Muscle of leg (tissue), 11 donors: ENCODE measurements around the gene ZFAND3. TPM values are rescaled to one million over a fixed set of nuclear protein-coding genes. Genes with fewer than 3 reads are reported as not detected.
"Not testable (repeated sequence)": the region's sequence is repeated elsewhere in the genome, so short reads cannot be mapped to it uniquely, and the experiment has no call there.

ENCODE experiments used
- DNase-seq: peaks from one replicate; pipeline ENCODE4 v3.0.0; 2013
- H3K27ac ChIP-seq: one replicate; pipeline ENCODE4 v1.5.1; 2013; ENCODE audit warnings: mild to moderate bottlenecking, low read length, control low read depth
- H3K27me3 ChIP-seq: one replicate; pipeline ENCODE4 v1.6.1; 2013; ENCODE audit warnings: low read length; ENCODE audit not compliant: control insufficient read depth, insufficient read depth
- H3K36me3 ChIP-seq: one replicate; pipeline ENCODE4 v1.6.1; 2013; ENCODE audit warnings: low read length; ENCODE audit not compliant: control insufficient read depth, insufficient read depth
- H3K4me1 ChIP-seq: one replicate; pipeline ENCODE4 v1.6.1; 2013; ENCODE audit warnings: low read length; ENCODE audit not compliant: control insufficient read depth, insufficient read depth
- H3K4me3 ChIP-seq: one replicate; pipeline ENCODE4 v1.5.1; 2013; ENCODE audit warnings: low read length, control low read depth
- H3K9me3 ChIP-seq: replicated peaks from 2 replicates; pipeline ENCODE4 v1.6.1; 2013; ENCODE audit warnings: low read depth, low read length; ENCODE audit not compliant: control insufficient read depth
- WGBS: methylation state at CpG from one replicate; pipeline ENCODE4 v1.1.5; 2013; ENCODE audit warnings: missing lambda C conversion rate; ENCODE audit not compliant: insufficient coverage; 5-methylcytosine and 5-hydroxymethylcytosine counted together
- polyA plus RNA-seq, 8 donors: library from polyadenylated mRNA; unstranded; fragments of 120-200 nt; gene quantifications; one replicate each; pipeline versions ENCODE4 v1.2.1 to v1.2.3, GENCODE V29; 2013; ENCODE audit warnings: inconsistent platforms in 1 of 8, low replicate concordance in 1 of 8; ENCODE audit not compliant: insufficient read length in 8 of 8, insufficient read depth in 1 of 8
- total RNA-seq: library from RNA; stranded (reverse); fragments of 120-200 nt; gene quantifications from one replicate; pipeline ENCODE4 v1.2.4, GENCODE V29; 2013

The ZFAND3 gene
- total and polyA plus RNA-seq, 9 donors: 13.8 to 92.1 (median 83.8) TPM

GRCh38 chr6:38112181-38112580 is 292.7 kb downstream of the ZFAND3 start:
- no peak for DNase-seq
- Histone ChIP-seq H3K4me3 (no peak overlapping the region), H3K36me3 (peaks cover 5% of the 10 kb centered on the region), H3K4me1 (peaks cover 2% of the 10 kb centered on the region), H3K9me3 (no peaks in the 10 kb centered on the region), H3K27me3 (no peaks in the 10 kb centered on the region), H3K27ac (no peak overlapping the region)
- WGBS: no CpG with 5 or more reads among the region's 5 CpGs

GRCh38 chr6:38113825-38114576 is 294.5 kb downstream of the ZFAND3 start:
- H3K9me3 ChIP-seq: no peaks in the 10 kb centered on the region
- no peak overlapping the region for H3K27ac ChIP-seq
- no peak for DNase-seq
- peaks cover 2% of the 10 kb centered on the region for H3K4me1 ChIP-seq
- H3K27me3 ChIP-seq: no peaks in the 10 kb centered on the region
- H3K4me3 ChIP-seq: no peak overlapping the region
- WGBS: 80% methylated on average over 1 of the region's 4 CpGs
- peaks cover 4% of the 10 kb centered on the region for H3K36me3 ChIP-seq

- Histone ChIP-seq H3K9me3 (no peaks in the 10 kb centered on the region), H3K36me3 (peaks cover 4% of the 10 kb centered on the region), H3K4me3 (no peak overlapping the region), H3K27ac (no peak overlapping the region), H3K4me1 (peaks cover 2% of the 10 kb centered on the region), H3K27me3 (no peaks in the 10 kb centered on the region)
- 100% methylated on average over 1 of the region's 2 CpGs for WGBS
- DNase-seq: no peak
These were observed 295.6 kb downstream of the ZFAND3 start for GRCh38 chr6:38114976-38115625.

- no peak overlapping the region for H3K27ac ChIP-seq
- 8% methylated on average over 2 of the region's 3 CpGs for WGBS
- H3K4me1 ChIP-seq: peaks cover 2% of the 10 kb centered on the region
- no peaks in the 10 kb centered on the region for H3K9me3 ChIP-seq
- no peak overlapping the region for H3K4me3 ChIP-seq
- H3K27me3 ChIP-seq: no peaks in the 10 kb centered on the region
- DNase-seq: no peak
- H3K36me3 ChIP-seq: peaks cover 4% of the 10 kb centered on the region
These were observed 296.1 kb downstream of the ZFAND3 start for GRCh38 chr6:38115626-38116008.

GRCh38 chr6:38116248-38116647 is 296.7 kb downstream of the ZFAND3 start:
- H3K27ac ChIP-seq: no peak overlapping the region
- WGBS: 94% methylated on average over 6 of the region's 6 CpGs

GRCh38 chr6:38117281-38117680 is 297.8 kb downstream of the ZFAND3 start:
- H3K27ac ChIP-seq: no peak overlapping the region
- H3K4me1 ChIP-seq: peaks cover 2% of the 10 kb centered on the region
- H3K27me3 ChIP-seq: no peaks in the 10 kb centered on the region
- WGBS: no CpG with 5 or more reads among the region's 1 CpG
- no peak for DNase-seq
- no peaks in the 10 kb centered on the region for H3K9me3 ChIP-seq
- H3K36me3 ChIP-seq: peaks cover 8% of the 10 kb centered on the region
- H3K4me3 ChIP-seq: no peak overlapping the region

More at GRCh38 chr6:38116248-38116647, 296.7 kb downstream of the ZFAND3 start:
- Histone ChIP-seq H3K27me3 (no peaks in the 10 kb centered on the region), H3K9me3 (no peaks in the 10 kb centered on the region), H3K4me1 (peaks cover 2% of the 10 kb centered on the region), H3K4me3 (no peak overlapping the region), H3K36me3 (peaks cover 4% of the 10 kb centered on the region)
- DNase-seq: no peak

- Histone ChIP-seq H3K27me3 (no peaks in the 10 kb centered on the region), H3K9me3 (no peaks in the 10 kb centered on the region), H3K4me1 (peaks cover 2% of the 10 kb centered on the region), H3K36me3 (peaks cover 12% of the 10 kb centered on the region), H3K27ac (no peak overlapping the region), H3K4me3 (no peak overlapping the region)
- DNase-seq: peak; percentile 71
- 0% methylated on average over 1 of the region's 2 CpGs for WGBS
These were observed 299.4 kb downstream of the ZFAND3 start for GRCh38 chr6:38118791-38119365.

GRCh38 chr6:38119516-38119915 is 300.0 kb downstream of the ZFAND3 start:
- Histone ChIP-seq H3K27ac (no peak overlapping the region), H3K9me3 (no peaks in the 10 kb centered on the region), H3K36me3 (peaks cover 12% of the 10 kb centered on the region), H3K4me3 (no peak overlapping the region), H3K27me3 (no peaks in the 10 kb centered on the region), H3K4me1 (peaks cover 2% of the 10 kb centered on the region)
- 43% methylated on average over 3 of the region's 6 CpGs for WGBS
- DNase-seq: no peak

GRCh38 chr6:38124224-38124926 is 304.8 kb downstream of the ZFAND3 start:
- H3K4me1 ChIP-seq, H3K27ac ChIP-seq, H3K27me3 ChIP-seq, H3K4me3 ChIP-seq, DNase-seq, H3K9me3 ChIP-seq: not testable (repeated sequence)
- WGBS: 98% methylated on average over 25 of the region's 40 CpGs
- peaks cover 14% of the 10 kb centered on the region for H3K36me3 ChIP-seq

- peaks cover 12% of the 10 kb centered on the region for H3K36me3 ChIP-seq
- no peak overlapping the region for H3K4me3 ChIP-seq
- H3K4me1 ChIP-seq: peaks cover 5% of the 10 kb centered on the region
- peaks cover 7% of the 10 kb centered on the region for H3K9me3 ChIP-seq
- 80% methylated on average over 1 of the region's 4 CpGs for whole genome bisulfite sequencing
- DNase-seq: no peak
- H3K27me3 ChIP-seq: no peaks in the 10 kb centered on the region
- no peak overlapping the region for H3K27ac ChIP-seq
These were observed 307.8 kb downstream of the ZFAND3 start for GRCh38 chr6:38127284-38127683.
